ELR (cell line): ENCODE measurements around the gene NR2F2.
"Not testable (repeated sequence)": the region's sequence is repeated elsewhere in the genome, so short reads cannot be mapped to it uniquely, and the experiment has no call there.

ENCODE experiments used
- DNase-seq: peaks from one replicate; pipeline ENCODE4 v3.0.0-alpha.2; 2015; ENCODE audit warnings: low read depth

The NR2F2 gene

DNA sequence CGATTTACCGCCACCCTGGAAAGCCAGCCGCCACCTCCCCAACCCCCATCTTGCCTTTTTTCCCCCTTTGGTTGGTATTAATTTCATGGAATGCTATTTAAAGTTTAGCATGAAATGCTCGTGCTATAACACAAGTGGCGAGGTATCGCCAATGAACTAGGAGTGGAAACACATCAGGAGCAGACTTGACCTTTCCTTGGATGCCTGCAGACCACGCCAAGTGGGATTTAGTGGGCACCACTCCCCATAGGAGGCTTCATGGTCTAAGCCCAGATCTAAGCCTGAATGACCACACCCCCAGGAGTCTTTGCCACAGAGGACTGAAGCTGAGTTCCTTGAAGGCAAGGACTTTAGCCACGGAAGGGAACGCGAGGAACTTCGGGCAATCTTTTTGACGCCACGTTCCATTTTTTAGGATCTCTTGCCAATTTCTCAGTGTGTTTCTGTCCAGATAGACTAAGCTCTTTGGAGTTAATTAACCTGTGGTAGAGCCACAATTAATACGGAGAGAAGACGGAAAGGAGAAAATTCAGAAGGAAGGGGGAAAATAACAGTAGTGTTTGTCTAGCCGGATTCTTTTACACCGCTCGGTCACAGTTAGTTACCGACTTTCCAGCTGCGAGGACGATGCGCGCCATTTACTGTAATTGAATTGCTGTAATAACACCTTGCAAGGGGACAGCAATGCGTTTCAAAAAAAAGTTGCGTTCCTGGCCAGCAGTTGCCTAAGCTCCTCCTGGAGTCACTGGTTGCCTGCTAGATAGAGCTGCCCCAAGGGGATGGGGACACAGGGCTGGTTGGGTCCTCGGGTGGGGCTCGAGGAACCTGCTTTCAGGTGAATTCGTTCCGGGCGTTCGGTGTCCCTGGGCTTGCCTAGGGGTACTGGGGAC is 37.1 kb downstream of the NR2F2 start:
- DNase-seq, result no peak

DNA sequence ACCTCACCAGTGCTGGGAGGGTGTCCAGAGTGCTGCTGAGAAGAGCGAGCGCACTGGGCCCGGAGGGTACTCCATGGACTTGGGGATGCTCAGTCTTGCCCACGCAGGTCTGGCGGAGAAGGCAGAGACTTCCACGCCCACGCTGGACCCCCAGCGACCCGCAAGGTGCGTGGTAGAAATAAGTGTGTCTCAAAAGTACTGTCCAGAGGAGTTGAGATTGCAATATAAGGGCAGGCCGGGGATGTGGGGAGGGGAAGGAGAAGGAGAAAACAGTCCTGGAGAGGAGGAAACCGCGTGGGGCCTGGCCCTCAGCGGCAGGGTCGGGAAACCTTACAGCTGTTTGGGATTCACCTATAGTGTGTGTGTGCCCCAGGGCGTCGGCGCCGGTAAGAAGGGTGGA is 38.9 kb downstream of the NR2F2 start:
- DNase-seq, result no peak

DNA sequence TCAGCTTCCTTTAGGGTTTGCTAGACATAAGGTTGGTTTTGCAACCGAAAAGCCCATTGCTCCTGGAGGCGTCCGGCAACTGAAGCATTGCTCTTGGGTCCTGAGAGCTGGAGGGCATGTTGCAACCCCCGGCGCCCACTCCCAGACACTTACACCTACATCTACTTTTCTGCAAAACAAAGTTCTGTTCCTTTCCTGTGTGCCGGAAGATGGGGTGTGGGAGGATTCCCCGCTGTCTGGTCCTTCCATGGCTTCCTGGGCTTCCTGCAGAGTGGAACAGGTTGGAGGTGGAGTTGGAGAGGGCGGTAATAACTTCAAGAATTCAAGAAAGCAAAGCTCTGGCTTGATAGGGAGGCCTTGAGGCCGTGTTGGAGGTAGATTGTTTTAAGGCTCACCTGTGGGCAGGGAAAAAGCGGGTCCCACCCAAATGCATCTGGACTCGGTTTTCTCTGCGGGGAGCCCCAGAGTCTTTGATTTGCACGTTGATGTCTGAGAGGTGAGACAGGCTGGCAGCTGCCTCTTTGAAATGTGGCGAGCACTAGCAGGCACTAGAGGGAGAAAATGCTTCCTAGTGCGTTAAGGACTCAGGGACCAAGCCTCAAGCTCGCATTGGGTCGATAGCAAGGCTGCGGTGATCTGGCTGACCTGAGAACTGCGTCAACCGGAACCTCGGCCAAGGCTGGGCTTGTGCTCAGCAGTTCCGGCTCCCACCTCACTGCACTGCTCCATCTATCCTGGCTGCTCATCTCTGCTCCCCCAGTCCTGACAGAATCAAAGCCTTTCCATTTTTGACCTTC is 39.5 kb downstream of the NR2F2 start:
- no peak for DNase-seq

DNA sequence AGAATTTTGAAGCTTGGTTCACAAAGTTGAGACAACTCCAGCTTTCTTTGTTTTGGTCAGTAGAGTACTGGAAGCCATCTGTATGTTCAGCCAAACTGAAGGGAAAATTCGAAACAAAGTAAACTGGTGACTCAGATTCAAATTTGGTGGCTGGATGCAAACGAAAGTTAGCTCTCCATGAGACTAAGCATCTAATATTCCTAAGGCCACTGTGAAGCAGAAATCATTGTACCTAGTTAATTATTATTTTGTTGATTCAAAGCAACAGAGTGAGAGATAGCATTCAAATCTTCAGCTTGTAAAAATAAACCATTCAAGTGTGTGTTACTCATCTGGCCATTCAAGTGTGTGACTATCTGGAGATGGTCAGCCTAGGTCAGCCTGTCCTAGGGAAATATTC is 42.1 kb downstream of the NR2F2 start:
- DNase-seq, result no peak

DNA sequence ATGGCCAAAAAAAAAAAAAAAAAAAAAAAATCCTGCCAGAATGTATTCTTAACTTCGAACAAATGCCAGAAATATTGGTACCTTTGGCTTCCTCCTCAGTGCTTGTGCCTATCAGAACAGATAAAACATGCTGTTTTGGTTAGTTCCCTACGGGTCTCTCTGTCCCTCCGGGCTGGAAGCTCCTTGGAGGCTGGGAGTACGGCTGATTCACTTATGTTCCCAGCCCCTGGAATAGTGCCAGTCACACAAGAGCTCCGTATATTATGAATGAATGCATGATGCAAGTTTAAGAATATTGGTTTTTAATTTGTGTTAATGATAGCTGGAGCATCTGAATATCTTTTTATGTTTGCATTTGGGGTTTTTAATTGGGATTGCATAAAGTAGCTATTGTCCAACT is 44.0 kb downstream of the NR2F2 start:
- DNase-seq, result no peak

DNA sequence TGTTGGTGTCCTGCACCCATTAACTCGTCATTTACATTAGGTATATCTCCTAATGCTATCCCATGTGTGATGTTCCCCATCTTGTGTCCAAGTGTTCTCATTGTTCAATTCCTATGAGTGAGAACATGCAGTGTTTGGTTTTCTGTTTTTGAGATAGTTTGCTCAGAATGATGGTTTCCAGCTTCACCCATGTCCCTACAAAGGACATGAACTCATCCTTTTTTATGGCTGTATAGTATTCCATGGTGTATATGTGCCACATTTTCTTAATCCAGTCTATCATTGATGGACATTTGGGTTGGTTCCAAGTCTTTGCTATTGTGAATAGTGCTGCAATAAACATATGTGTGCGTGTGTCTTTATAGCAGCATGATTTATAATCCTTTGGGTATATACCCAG is 49.1 kb downstream of the NR2F2 start:
- not testable (repeated sequence) for DNase-seq

DNA sequence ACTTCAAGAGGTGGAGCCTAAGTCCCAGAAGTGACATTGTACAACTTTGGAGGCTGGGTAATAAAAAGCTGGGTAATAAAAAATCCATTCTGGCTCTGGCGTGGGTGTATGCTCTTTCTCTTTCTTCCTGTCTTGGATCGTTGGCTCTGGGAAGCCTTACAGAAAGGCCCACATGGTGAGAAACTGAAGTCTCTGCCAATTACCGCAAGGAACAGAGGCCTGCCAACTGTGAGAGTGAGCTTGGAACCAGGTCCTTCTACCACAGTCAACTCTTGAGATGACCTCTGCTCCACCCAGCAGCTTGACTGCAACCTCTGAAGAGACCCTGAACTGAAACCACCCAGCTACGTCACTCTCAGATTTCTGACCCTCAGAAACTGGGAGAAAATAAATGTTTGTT is 51.0 kb downstream of the NR2F2 start:
- no peak for DNase-seq

DNA sequence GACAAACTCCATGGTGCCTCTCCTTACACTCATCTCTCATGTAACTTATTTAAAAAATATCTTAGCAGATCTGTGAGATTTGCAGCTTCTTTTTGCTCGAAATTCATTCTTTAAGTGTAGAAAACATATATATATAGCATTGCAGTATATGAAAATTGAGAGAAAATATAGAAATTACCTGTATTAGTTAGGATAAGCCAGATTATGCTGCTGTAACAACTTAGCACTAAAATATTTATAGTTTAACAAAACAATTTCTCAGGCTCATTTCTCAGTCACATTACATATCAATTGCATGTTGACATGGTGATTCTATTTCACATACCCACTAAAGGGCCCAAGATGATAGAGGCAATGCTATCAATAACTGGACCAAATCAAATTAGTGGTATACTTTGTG is 54.7 kb downstream of the NR2F2 start:
- no peak for DNase-seq

DNA sequence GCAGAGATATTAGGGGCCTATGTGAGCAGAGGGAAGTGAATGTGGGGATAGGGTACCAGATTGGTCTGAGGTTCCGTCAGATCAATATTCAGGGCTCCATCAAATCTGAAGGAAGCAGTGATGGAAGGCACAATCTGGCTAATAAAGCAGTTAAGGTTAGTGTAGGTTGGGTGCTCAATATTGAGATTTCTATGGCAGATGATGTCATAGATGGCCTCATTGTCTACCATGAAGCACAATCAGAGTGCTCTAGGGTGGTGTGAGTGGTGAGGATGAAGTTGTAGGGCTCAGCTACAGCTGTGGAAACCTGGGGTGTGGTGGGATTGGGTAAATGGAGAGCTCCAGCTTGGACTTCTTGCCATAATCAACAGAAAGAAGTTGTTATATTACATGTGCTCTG is 58.2 kb downstream of the NR2F2 start:
- DNase-seq, result no peak
